GM12864 (cell line): ENCODE measurements around the gene OR2H1.

Experiments used
- DNase-seq: peaks from one replicate; pipeline ENCODE4 v3.0.0-alpha.2; 2011; ENCODE audit warnings: low read depth
- H3K4me3 ChIP-seq: 2 replicates; pipeline ENCODE4 v1.5.1; 2011; ENCODE audit warnings: mild to moderate bottlenecking, low read depth, low read length, control low read depth
- TF ChIP-seq, protein P1 (sequence below): IDR thresholded peaks from 2 replicates; pipeline ENCODE4 v1.5.1; 2011; ENCODE audit warnings: low read depth, mild to moderate bottlenecking, moderate library complexity, low read length, control low read depth, inconsistent platforms; ENCODE audit errors: missing control alignments

Gene OR2H1

GRCh38 chr6:29490055-29490454 is 33.1 kb downstream of the OR2H1 start:
- DNase-seq: no peak
- no peak overlapping the region for H3K4me3 ChIP-seq
- TF ChIP-seq, protein P1, sequence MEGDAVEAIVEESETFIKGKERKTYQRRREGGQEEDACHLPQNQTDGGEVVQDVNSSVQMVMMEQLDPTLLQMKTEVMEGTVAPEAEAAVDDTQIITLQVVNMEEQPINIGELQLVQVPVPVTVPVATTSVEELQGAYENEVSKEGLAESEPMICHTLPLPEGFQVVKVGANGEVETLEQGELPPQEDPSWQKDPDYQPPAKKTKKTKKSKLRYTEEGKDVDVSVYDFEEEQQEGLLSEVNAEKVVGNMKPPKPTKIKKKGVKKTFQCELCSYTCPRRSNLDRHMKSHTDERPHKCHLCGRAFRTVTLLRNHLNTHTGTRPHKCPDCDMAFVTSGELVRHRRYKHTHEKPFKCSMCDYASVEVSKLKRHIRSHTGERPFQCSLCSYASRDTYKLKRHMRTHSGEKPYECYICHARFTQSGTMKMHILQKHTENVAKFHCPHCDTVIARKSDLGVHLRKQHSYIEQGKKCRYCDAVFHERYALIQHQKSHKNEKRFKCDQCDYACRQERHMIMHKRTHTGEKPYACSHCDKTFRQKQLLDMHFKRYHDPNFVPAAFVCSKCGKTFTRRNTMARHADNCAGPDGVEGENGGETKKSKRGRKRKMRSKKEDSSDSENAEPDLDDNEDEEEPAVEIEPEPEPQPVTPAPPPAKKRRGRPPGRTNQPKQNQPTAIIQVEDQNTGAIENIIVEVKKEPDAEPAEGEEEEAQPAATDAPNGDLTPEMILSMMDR: no peak

GRCh38 chr6:29490552-29490951 is 33.6 kb downstream of the OR2H1 start:
- TF ChIP-seq, protein P1: no peak
- DNase-seq: no peak
- no peak overlapping the region for H3K4me3 ChIP-seq

DNA sequence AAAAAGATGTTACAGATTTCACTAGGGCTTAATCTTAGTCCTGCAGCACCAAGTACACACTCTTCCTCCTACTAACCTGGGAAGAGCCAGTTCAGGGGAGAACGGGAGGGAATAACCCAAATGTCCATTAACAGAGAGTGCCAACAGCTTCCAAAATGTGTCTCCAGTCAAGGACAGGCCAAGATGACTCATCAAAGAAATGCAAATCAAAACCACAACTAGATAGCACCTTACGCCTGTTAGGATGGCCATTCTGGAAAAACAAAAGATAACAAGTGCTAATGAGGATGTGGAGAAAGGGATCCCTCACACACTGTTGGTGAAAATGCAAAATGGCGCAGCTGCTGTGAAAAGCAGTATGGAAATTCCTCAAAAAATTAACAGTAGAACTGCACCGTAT is 34.6 kb downstream of the OR2H1 start:
- DNase-seq: no peak
- TF ChIP-seq, protein P1: no peak
- no peak overlapping the region for H3K4me3 ChIP-seq

DNA sequence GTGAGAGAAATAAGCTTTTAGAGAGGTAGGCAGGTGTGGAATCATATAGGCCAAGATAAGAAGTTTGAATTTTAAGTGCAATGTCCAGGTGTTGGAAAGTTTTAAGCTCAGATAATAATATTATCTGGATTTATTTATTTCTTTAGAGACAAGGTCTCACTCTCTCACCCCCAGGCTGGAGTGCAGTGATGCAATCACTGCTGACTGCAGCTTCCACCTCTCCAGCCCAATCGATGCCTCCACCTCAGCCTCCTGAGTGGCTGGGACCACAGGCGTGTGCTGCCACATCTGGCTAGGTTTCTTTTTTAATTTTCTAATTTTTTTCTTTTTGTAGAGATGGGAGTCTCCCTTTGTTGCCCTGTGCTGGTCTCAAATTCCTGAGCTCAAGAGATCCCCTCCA is 36.3 kb downstream of the OR2H1 start:
- no peak for DNase-seq
- no peak overlapping the region for H3K4me3 ChIP-seq
- TF ChIP-seq, protein P1: no peak

- TF ChIP-seq, protein P1: no peak
These were observed 37.2 kb downstream of the OR2H1 start for GRCh38 chr6:29494131-29494530.

GRCh38 chr6:29495571-29495970 is 38.6 kb downstream of the OR2H1 start:
- no peak overlapping the region for H3K4me3 ChIP-seq
- no peak for DNase-seq
- TF ChIP-seq, protein P1: no peak

More at GRCh38 chr6:29494131-29494530, 37.2 kb downstream of the OR2H1 start:
- H3K4me3 ChIP-seq: no peak overlapping the region
- DNase-seq: no peak

DNA sequence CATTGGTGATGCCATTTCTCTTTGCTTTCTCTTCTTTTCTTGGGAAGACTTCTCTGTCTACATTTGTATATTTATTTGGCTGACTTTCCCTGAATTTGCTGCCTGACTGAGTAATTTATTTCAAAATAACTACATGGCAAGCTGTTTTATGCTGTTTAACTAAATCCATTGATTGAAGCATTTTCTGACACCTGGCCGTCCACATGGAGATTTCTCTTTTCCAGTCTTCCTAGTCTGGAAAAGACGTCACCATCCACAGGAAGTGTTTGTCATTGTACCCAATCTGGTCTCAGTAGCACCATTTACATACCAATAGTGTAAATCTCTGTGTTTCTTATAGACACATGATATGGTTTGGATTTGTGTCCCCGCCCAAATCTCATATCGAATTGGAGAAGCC is 40.0 kb downstream of the OR2H1 start:
- no peak for DNase-seq
- no peak overlapping the region for H3K4me3 ChIP-seq
- TF ChIP-seq, protein P1: no peak
